Amygdala (tissue), 56 donors: Measurements from ENCODE around the gene GABBR2.
A peak's percentile ranks its signal among the peaks of the same experiment; 100 is the strongest.

ENCODE experiments used
- DNase-seq, 56 donors: peaks; one replicate each; lab custom pipeline; 2025; lab: John Stamatoyannopoulos, UW

The GABBR2 gene

GRCh38 chr9:98572796-98573195 lies 135.9 kb downstream of the GABBR2 start:
- no peak for DNase-seq

- DNase-seq: no peak
These were observed 136.6 kb downstream of the GABBR2 start for GRCh38 chr9:98572054-98572627.

GRCh38 chr9:98571643-98572042 lies 137.1 kb downstream of the GABBR2 start:
- no peak for DNase-seq

- no peak for DNase-seq
These were observed 137.9 kb downstream of the GABBR2 start for GRCh38 chr9:98570663-98571440.

- DNase-seq: no peak
These were observed 138.7 kb downstream of the GABBR2 start for GRCh38 chr9:98570055-98570454.

GRCh38 chr9:98569491-98569890 lies 139.2 kb downstream of the GABBR2 start:
- DNase-seq: no peak

GRCh38 chr9:98568909-98569469 lies 139.7 kb downstream of the GABBR2 start:
- DNase-seq: no peak

- no peak for DNase-seq
These were observed 140.4 kb downstream of the GABBR2 start for GRCh38 chr9:98568234-98568908.

- no peak for DNase-seq
These were observed 141.0 kb downstream of the GABBR2 start for GRCh38 chr9:98567540-98568233.

- no peak for DNase-seq
These were observed 143.3 kb downstream of the GABBR2 start for GRCh38 chr9:98565152-98566135.

- no peak for DNase-seq
These were observed 144.0 kb downstream of the GABBR2 start for GRCh38 chr9:98564714-98565113.

GRCh38 chr9:98563988-98564387 lies 144.7 kb downstream of the GABBR2 start:
- no peak for DNase-seq

- DNase-seq: no peak
These were observed 145.4 kb downstream of the GABBR2 start for GRCh38 chr9:98563212-98563907.

- no peak for DNase-seq
These were observed 149.2 kb downstream of the GABBR2 start for GRCh38 chr9:98559561-98559960.

- peak in 3 of 56 donors; percentile 34 to 51 (median 34) for DNase-seq
These were observed 150.2 kb downstream of the GABBR2 start for GRCh38 chr9:98558575-98558974.

- DNase-seq: no peak
These were observed 152.2 kb downstream of the GABBR2 start for GRCh38 chr9:98556511-98556910.

- no peak for DNase-seq
These were observed 152.9 kb downstream of the GABBR2 start for GRCh38 chr9:98555651-98556465.

GRCh38 chr9:98554752-98555151 lies 154.0 kb downstream of the GABBR2 start:
- no peak for DNase-seq
